AG08395 (cell line): ENCODE measurements around the gene FGFBP3.

Source experiments
- DNase-seq: peaks from one replicate; pipeline ENCODE4 v3.0.0; 2012; ENCODE audit warnings: mixed read lengths, low spot score

The FGFBP3 gene

GRCh38 chr10:91856637-91857036 is 52.6 kb downstream of the FGFBP3 start:
- DNase-seq, result no peak
